PC-9 (cell line): ENCODE results near the gene ELAVL3. TPM values are rescaled to one million over a fixed set of nuclear protein-coding genes. Genes with fewer than 3 reads are reported as not detected.

Source experiments
- BruUV-seq: library from RNA; stranded (reverse); fragments of 400-500 nt; replicated peaks from 2 replicates; lab custom pipeline; 2021; lab: Mats Ljungman, UMichigan
- CTCF ChIA-PET: fragments of 300-600 bp; sonication (Branson Sonifier 250); formaldehyde crosslinking; loops from one replicate; lab custom pipeline; 2022; ENCODE audit warnings: antibody characterized with exemption; lab: Charles Lee
- POLR2A ChIA-PET: fragments of 300-600 bp; sonication (Branson Sonifier 250); formaldehyde crosslinking; loops from one replicate; lab custom pipeline; 2022; ENCODE audit warnings: antibody characterized with exemption; ENCODE audit not compliant: unreplicated experiment; lab: Charles Lee
- DNase-seq, 2 experiments: peaks; one replicate each; pipeline versions ENCODE4 v3.0.0 to v3.0.0-alpha.2; 2015 to 2022; ENCODE audit warnings: mixed read lengths in 1 of 2
- H2AFZ ChIP-seq: fragments of 200-600 bp; sonication (generic); 2 replicates; pipeline ENCODE4 v1.8.1; 2017; ENCODE audit warnings: antibody characterized with exemption
- H3F3A ChIP-seq: fragments of 200-600 bp; sonication (generic); 2 replicates; pipeline ENCODE4 v1.8.1; 2017; ENCODE audit warnings: antibody characterized with exemption, mild to moderate bottlenecking, low read depth; ENCODE audit not compliant: insufficient read depth
- H3K27ac ChIP-seq: fragments of 200-600 bp; sonication (generic); 2 replicates; pipeline ENCODE4 v1.6.1; 2016; ENCODE audit warnings: mixed run types
- H3K27me3 ChIP-seq: fragments of 200-600 bp; sonication (generic); 2 replicates; pipeline ENCODE4 v1.6.1; 2016; ENCODE audit warnings: low read depth, mixed run types; ENCODE audit not compliant: insufficient read depth
- H3K36me3 ChIP-seq: fragments of 200-600 bp; sonication (generic); 2 replicates; pipeline ENCODE4 v1.6.1; 2016; ENCODE audit warnings: low read depth, mixed run types
- H3K4me1 ChIP-seq: fragments of 200-600 bp; sonication (generic); replicated peaks from 2 replicates; pipeline ENCODE4 v1.6.1; 2016; ENCODE audit warnings: mixed run types; ENCODE audit not compliant: insufficient read depth
- H3K4me2 ChIP-seq: fragments of 200-600 bp; sonication (generic); 2 replicates; pipeline ENCODE4 v1.6.1; 2017; ENCODE audit warnings: mixed run types
- H3K4me3 ChIP-seq: fragments of 200-600 bp; sonication (generic); 2 replicates; pipeline ENCODE4 v1.6.1; 2016; ENCODE audit warnings: mixed run types
- H3K79me2 ChIP-seq: fragments of 200-600 bp; sonication (generic); 2 replicates; pipeline ENCODE4 v1.6.1; 2017; ENCODE audit warnings: low read depth, mixed run types
- H3K9me2 ChIP-seq: fragments of 200-600 bp; sonication (generic); 2 replicates; pipeline ENCODE4 v1.8.1; 2017; ENCODE audit warnings: mild to moderate bottlenecking; ENCODE audit not compliant: insufficient read depth
- H3K9me3 ChIP-seq: fragments of 200-600 bp; sonication (generic); 2 replicates; pipeline ENCODE4 v1.8.1; 2016; ENCODE audit warnings: low read depth; ENCODE audit not compliant: insufficient read depth
- H4K20me1 ChIP-seq: fragments of 200-600 bp; sonication (generic); 2 replicates; pipeline ENCODE4 v1.8.1; 2017; ENCODE audit not compliant: insufficient read depth
- CTCF ChIP-seq: fragments of 200-600 bp; sonication (generic); conservative IDR thresholded peaks from 2 replicates; pipeline ENCODE4 v1.6.1; 2017; ENCODE audit warnings: mixed run types, antibody characterized with exemption, mild to moderate bottlenecking, moderate library complexity
- EZH2 ChIP-seq: fragments of 200-600 bp; sonication (generic); IDR thresholded peaks from 2 replicates; pipeline ENCODE4 v1.8.0; 2017; ENCODE audit warnings: antibody characterized with exemption, low read depth
- intact Hi-C: fragments of 100-400 bp; cut with micrococcal nuclease; formaldehyde crosslinking; loops from one replicate; pipeline ENCODE4 v1.10.0; 2022; ENCODE audit not compliant: unreplicated experiment
- total RNA-seq: library from RNA; stranded (reverse); gene quantifications from 2 replicates; pipeline ENCODE4 v1.2.3, GENCODE V29; 2021

Gene ELAVL3
- total RNA-seq, 1 experiment from 2014 or later: not detected

GRCh38 chr19:11504502-11505031 lies 23.7 kb upstream of the ELAVL3 start:
- H3K27me3 ChIP-seq: no peaks in the 10 kb centered on the region
- TSS peak; percentile 36 for BruUV-seq
- CTCF ChIA-PET: no interaction called here

DNA sequence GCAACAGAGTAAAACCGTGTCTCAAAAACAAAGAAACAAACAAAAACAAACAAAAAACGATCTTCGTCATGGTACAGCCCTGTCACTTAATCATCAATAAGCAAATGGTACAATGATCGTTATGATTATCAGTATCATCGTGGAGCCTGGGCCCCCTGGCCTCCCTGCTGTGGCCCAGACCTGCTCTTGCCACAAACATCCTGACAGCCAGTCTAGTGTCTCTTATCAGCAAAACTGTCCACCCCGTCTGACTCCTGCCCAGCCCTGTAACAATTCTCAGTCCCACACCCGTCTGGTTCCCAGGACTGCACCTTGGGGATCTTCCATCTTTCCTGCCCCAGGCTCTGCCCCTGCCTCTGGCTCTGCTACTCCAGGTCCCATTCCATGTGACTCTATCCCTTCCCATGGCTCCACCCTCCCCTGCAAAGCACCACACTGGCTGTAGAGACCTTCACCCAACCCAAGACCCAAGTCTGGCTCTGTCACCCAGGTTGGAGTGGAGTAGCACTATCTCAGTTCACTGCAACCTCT lies 19.1 kb upstream of the ELAVL3 start:
- no peak for DNase-seq
- Histone ChIP-seq H3K4me3 (no peak overlapping the region), H4K20me1 (no peaks in the 10 kb centered on the region), H2AFZ (no peak overlapping the region), H3K27me3 (no peaks in the 10 kb centered on the region), H3K9me3 (no peaks in the 10 kb centered on the region), H3K4me2 (no peak overlapping the region), H3K9me2 (no peaks in the 10 kb centered on the region), H3K79me2 (peaks cover 11% of the 10 kb centered on the region; the same call in 1 of the 2 replicates), H3K36me3 (no peaks in the 10 kb centered on the region), H3K27ac (no peak overlapping the region), H3K4me1 (peaks cover 7% of the 10 kb centered on the region), H3F3A (peaks cover 8% of the 10 kb centered on the region; the same call in 1 of the 2 replicates)
- TF ChIP-seq CTCF (no peak), EZH2 (no peak)
- CTCF ChIA-PET: interaction anchor here (0.7 kb wide), 1 partner anchor 141 kb away, joined by 3 read pairs; no protein-coding TSS in a partner anchor
- intact Hi-C loops: no loop called here
- no TSS peak for BruUV-seq
- POLR2A ChIA-PET: no interaction called here

More at GRCh38 chr19:11504502-11505031, 23.7 kb upstream of the ELAVL3 start:
- TF ChIP-seq EZH2: no peak
- TF ChIP-seq CTCF: no peak
- DNase-seq: no peak
- H4K20me1 ChIP-seq: no peaks in the 10 kb centered on the region
- intact Hi-C loops: loop anchor here (1.0 to 5.0 kb wide), 3 partner anchors 24 to 138 kb away; partner anchors contain the start of gene ELOF1
- H3K9me3 ChIP-seq: no peaks in the 10 kb centered on the region
- H3K36me3 ChIP-seq: no peaks in the 10 kb centered on the region
- peak overlapping the region; percentile 30; the same call in 1 of the 2 replicates for H3K27ac ChIP-seq
- H3K4me1 ChIP-seq: peaks cover 11% of the 10 kb centered on the region
- POLR2A ChIA-PET: no interaction called here
- H2AFZ ChIP-seq: peak overlapping the region; percentile 78
- H3K4me2 ChIP-seq: peak overlapping the region; percentile 99
- H3F3A ChIP-seq: peaks cover 8% of the 10 kb centered on the region; the same call in 1 of the 2 replicates
- H3K4me3 ChIP-seq: peak overlapping the region; percentile 81
- peaks cover 11% of the 10 kb centered on the region; the same call in 1 of the 2 replicates for H3K79me2 ChIP-seq
- H3K9me2 ChIP-seq: no peaks in the 10 kb centered on the region

DNA sequence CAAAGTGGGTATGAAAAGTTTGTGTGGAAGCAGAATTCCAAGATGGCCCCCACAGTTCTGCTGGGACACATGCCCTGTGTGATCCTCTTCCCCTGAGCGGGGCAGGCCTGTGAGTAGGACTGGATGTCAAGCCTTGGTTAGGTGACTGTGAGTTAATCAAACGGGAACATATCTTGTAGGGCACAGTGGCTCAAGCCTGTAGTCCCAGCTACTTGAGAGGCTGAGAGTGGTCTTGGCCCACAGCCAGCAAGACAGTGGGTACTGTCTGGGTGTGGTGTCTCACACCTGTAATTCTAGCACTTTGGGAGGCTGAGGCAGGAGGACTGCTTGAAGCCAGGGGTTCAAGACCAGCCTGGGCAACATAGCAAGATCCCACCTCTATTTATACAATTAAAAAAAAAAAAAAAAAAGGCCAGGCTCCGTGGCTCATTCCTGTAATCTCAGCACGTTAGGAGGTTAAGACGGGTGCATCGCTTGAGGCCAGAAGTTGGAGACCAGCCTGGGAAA lies 18.4 kb upstream of the ELAVL3 start:
- Histone ChIP-seq H2AFZ (no peak overlapping the region), H3K27ac (no peak overlapping the region), H3K4me2 (no peak overlapping the region), H3K79me2 (peaks cover 5% of the 10 kb centered on the region; the same call in 1 of the 2 replicates), H3K4me3 (no peak overlapping the region), H3K36me3 (no peaks in the 10 kb centered on the region), H3K9me2 (no peaks in the 10 kb centered on the region), H3K4me1 (peaks cover under 1% of the 10 kb centered on the region; the same call in 1 of the 2 replicates), H3K27me3 (no peaks in the 10 kb centered on the region), H3K9me3 (no peaks in the 10 kb centered on the region), H3F3A (peaks cover 2% of the 10 kb centered on the region; the same call in 1 of the 2 replicates), H4K20me1 (no peaks in the 10 kb centered on the region)
- DNase-seq: no peak
- POLR2A ChIA-PET: no interaction called here
- TF ChIP-seq CTCF: no peak
- TF ChIP-seq EZH2: no peak
- intact Hi-C loops: no loop called here
- CTCF ChIA-PET: interaction anchor here (0.7 kb wide), 1 partner anchor 141 kb away, joined by 3 read pairs; no protein-coding TSS in a partner anchor
- no TSS peak for BruUV-seq
